Measurements from ENCODE around the gene EIF4G1.

- TF ChIP-seq TAF1 (IDR thresholded peaks at IDR 0.05; ENCODE audit: low read depth, low read length) (no peak), POLR2A (IDR thresholded peaks at IDR 0.05; ENCODE audit: low read depth, low read length) (no peak), POU2F2 (IDR thresholded peaks at IDR 0.05; ENCODE audit: low read depth, low read length) (no peak), POLR2AphosphoS5 (IDR thresholded peaks at IDR 0.05; ENCODE audit: low read depth, low read length) (no peak), SPI1 (IDR thresholded peaks at IDR 0.05; ENCODE audit: low read depth, low read length) (no peak), PAX5 (IDR thresholded peaks at IDR 0.05; ENCODE audit: insufficient read depth, low read length, severe bottlenecking) (no peak)
Observed at GRCh38 chr3:184282941-184283340, 31.5 kb upstream of the EIF4G1 start.
